GM12865 (cell line): Measurements from ENCODE around the gene GJC1.

Source experiments
- DNase-seq: peaks from one replicate; pipeline ENCODE4 v3.0.0; 2010; ENCODE audit warnings: low read depth
- H3K4me3 ChIP-seq: 2 replicates; pipeline ENCODE4 v1.5.1; 2011; ENCODE audit warnings: mild to moderate bottlenecking, low read depth, low read length, control low read depth
- TF ChIP-seq, protein P1 (sequence below): IDR thresholded peaks from 2 replicates; pipeline ENCODE4 v1.5.1; 2011; ENCODE audit warnings: low read length, control low read depth, low read depth, inconsistent platforms; ENCODE audit not compliant: insufficient read depth; ENCODE audit errors: missing control alignments

GJC1 gene

DNA sequence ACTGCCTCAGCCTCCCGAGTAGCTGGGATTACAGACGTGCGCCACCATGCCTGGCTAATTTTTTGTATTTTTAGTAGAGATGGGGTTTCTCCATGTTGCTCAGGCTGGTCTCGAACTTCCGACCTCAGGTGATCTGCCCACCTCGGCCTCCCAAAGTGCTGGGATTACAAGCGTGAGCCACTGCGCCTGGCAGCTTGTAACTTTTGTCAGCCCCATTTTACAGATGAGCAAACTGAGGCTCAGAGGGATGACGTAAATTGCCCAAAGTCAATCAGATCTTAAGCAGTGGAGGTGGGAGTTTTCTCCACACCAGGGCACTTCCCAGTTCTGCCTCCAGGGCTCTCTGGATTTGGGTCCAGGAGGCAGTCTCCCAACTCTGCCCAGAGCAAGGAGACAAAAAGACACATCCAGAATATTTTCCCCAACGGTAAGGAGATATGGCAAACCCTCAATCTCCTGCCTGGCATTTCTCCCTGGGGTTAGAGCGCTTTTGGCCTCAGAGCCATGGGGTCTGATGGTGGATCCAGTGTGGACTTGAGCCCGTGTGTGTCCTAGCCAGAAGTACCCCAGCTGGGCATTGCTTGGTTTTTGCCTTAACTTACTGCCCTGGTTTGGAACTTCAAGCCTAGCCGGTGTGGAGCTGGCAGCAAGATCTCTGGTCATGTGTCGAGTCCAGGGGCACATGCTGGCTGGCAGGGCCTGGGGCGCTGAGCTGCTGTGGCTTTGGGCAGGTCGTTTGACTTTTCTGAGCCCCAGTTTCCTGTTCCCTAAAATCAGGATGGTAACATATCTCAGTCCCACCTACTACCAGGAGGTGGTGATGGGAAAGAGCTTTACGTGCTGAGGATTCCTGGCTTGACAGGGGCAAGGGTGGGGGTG lies 67.9 kb downstream of the GJC1 start:
- DNase-seq, result no peak
- TF ChIP-seq, protein P1, sequence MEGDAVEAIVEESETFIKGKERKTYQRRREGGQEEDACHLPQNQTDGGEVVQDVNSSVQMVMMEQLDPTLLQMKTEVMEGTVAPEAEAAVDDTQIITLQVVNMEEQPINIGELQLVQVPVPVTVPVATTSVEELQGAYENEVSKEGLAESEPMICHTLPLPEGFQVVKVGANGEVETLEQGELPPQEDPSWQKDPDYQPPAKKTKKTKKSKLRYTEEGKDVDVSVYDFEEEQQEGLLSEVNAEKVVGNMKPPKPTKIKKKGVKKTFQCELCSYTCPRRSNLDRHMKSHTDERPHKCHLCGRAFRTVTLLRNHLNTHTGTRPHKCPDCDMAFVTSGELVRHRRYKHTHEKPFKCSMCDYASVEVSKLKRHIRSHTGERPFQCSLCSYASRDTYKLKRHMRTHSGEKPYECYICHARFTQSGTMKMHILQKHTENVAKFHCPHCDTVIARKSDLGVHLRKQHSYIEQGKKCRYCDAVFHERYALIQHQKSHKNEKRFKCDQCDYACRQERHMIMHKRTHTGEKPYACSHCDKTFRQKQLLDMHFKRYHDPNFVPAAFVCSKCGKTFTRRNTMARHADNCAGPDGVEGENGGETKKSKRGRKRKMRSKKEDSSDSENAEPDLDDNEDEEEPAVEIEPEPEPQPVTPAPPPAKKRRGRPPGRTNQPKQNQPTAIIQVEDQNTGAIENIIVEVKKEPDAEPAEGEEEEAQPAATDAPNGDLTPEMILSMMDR, result no peak
- no peak overlapping the region for H3K4me3 ChIP-seq

DNA sequence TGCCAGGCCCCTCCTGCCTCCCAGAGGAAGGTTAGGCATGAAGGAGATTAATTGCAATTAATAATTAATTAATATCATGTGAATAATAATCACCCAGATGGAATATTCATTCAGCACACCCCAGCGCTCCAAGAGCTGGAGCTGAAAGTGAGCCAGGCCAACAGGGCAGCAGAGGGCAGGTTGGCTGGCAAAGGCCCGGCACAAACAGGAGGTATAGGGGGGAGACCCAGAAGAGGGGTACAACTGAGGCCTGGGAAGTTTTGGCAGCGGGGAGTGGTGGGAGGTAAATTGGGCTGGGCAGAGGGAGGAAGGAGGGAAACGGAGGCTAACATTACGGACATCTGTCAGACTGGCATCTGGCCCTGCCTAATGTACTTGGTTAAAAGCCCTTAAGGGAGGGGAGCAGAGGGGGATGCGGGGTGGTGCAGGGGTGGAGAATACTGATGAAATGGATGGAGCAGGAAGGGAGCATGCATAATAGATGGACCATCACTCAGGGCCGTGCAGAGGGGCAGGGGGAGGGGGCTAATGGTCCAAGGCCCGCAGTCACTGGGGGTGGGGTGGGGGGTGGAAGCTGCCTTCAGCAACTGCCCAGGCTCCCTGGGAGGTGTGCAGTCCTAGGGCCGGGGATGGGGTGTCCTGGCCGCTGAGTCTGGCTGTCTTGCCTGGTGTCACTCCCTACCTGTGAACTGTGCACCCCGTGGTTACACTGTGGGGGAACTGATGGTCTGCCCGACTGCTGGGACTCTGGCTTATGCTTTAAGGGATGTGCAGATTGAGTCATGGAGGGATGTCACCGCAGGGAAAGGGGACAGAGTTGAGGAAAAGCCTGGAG lies 69.4 kb downstream of the GJC1 start:
- no peak for DNase-seq
- TF ChIP-seq, protein P1, result no peak
- H3K4me3 ChIP-seq, result no peak overlapping the region

DNA sequence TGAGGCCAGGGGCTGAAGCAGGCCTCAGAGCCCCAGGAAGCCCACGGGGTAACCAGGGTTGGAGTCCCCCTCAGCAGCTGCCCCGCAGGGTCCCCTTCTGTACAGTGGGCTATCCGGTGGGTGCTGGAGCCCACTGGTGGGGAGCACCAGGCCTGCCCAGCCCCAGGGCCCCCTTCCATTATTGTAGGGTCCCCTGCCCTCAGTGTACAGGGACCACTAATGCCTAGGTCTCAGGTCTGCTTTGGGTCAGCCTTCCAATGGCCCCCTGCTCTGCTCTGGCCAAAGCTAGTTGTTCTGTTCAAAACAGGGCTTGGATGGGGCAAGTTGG lies 70.2 kb downstream of the GJC1 start:
- TF ChIP-seq, protein P1, result no peak
- H3K4me3 ChIP-seq, result no peak overlapping the region
- no peak for DNase-seq

DNA sequence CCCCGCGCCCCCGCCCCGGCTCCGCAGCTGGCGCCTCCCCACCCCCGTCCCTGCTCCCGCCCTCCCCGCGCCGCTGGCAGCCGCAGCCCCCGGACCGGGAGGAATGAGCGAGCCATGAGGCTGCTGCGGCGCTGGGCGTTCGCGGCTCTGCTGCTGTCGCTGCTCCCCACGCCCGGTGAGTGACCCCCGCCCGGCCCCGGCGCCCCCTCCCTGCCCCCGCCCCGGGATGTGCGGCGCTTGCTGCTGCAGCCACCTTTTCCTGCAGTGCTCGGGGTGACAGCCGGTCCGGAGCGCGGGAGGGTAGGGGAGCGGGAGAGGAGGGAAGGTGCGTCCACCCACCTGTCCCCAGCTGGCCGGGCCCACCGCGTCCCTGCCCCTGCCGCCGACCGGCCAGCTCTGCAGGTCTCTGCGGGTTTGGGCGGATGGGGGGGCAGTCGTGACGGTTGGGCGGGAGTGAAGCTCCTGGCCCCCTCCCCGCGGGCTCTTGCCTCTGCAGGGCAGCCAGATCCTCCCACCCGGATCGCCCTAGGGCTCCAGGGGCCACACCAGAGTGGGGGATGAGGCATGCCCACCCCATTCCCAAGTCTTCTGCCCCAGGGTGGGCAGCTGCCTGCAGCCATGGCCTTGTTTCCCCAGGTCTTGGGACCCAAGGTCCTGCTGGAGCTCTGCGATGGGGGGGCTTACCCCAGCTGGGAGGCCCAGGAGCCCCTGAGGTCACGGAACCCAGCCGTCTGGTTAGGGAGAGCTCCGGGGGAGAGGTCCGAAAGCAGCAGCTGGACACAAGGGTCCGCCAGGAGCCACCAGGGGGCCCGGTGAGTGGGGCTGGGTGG lies 70.8 kb downstream of the GJC1 start:
- H3K4me3 ChIP-seq, result no peak overlapping the region
- no peak for DNase-seq
- TF ChIP-seq, protein P1, result no peak

DNA sequence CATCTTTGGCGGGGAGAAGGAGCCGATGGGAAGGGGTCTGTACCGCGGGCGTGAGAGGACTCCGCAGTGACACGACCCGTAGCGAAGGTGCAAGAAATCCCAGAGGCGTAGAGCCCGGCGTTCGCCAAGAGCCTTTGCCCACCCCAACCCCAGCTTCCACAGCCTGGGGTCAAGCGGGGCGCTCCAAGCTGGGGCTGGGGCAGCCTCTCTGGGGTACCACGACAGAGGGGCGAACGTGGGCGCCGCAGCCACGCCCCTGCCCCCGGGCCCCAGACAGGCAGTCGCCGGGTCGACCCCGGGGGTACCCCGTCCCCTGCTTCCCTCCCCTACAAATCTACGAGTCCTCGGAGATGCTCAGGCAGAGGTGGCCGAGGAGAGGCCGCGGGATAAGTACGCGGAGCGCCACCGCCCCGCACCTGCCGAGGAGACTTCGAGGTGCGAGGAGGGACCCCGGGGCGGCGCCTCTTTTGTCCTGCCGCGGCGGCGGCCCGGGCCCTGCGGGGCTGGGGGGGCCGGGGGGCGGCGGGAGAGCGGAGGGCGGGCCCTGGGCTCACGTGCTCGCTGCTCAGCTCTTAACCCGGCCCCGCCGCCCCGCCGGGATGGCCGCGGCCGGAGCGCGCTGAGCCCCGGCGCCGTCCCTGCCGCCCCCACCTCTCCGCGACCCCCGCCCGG lies 71.5 kb downstream of the GJC1 start, which contains the start of gene ADAM11:
ADAM11 (plus strand) TSS at position 575 of the 672 bp plus-strand sequence. CDS start 212 bp downstream, outside the sequence.
- DNase-seq, result no peak
- TF ChIP-seq, protein P1, result no peak
- no peak within 1 kb of the TSS for H3K4me3 ChIP-seq

DNA sequence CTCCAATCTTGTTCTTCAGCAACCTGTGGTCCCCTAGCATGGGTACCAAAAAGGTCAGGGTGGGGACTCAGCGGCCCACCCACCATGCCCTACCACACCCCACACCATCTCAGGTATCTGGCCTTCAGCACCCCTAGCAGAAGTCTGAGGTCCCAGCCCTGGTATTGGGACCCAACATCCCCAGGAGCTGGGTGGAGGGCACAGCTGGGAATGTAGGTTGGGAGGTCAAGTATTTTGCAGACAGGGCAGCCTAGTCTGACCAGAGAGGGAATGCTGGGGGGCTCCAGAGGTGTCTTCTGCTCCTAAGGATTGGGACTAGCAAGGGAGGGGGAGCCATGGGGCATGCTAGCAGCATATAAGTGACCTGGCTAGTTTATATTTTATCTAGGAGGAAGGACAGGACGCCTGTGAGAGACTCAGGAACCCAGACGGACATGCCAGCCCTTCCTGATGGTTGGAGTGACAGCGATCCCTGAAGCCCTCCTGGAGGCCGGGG lies 72.1 kb downstream of the GJC1 start:
- no peak for DNase-seq
- TF ChIP-seq, protein P1, result no peak
- no peak overlapping the region for H3K4me3 ChIP-seq
